ENCODE measurements around the gene HSPH1.
"Not testable (repeated sequence)": the region's sequence is repeated elsewhere in the genome, so short reads cannot be mapped to it uniquely, and the experiment has no call there.

The HSPH1 gene

DNA sequence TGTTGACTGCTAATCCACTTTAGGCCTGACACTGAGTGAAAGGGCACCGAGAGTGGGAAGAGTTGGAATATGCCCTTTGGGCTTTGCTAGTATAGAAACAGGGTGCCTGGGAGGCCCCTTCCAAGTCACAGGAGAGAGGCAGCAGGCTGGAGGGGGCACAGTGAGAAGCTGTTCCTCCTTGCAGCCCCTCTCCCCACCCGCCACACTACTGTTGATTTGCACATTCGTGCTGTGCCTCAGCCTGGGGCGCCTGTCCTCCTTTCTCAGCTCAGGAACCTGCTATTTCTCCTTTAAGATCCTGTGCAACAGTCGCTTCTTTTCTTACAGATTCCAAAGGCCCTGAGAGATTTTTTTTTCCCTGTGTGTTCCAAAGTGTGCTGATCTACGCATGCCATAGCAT is 35.3 kb upstream of the HSPH1 start:
- H3K4me1 ChIP-seq (ENCODE audit: control insufficient read depth, insufficient read depth, low read length) = no peaks in the 10 kb centered on the region
- H3K27me3 ChIP-seq (ENCODE audit: control insufficient read depth, insufficient read depth, low read length) = no peaks in the 10 kb centered on the region
- no peaks in the 10 kb centered on the region for H3K36me3 ChIP-seq (ENCODE audit: control insufficient read depth, insufficient read depth, low read length)
- no peak overlapping the region for H3K4me3 ChIP-seq (ENCODE audit: low read length)
- H3K9ac ChIP-seq (ENCODE audit: low read length) = no peak overlapping the region
- no peaks in the 10 kb centered on the region for H3K9me3 ChIP-seq (ENCODE audit: control insufficient read depth, low read length)

DNA sequence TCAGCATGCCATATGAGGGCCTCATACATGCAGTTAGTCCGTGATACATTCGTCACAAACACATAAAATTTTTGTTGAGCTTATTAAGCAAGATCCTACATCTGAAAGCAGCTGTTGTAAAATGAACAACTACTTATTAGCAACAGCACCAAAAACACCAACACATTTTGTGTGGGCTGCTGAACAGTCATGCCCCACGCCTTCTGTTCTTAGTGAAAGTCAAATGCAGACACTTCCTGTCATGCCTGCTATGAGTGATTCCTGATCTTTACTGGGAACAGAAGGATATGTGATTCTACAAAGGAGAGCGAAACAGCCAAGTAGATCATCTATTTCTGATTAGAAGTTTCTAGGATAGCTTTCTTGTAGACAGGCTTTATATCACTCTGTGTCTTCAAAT is 33.9 kb upstream of the HSPH1 start:
- no peaks in the 10 kb centered on the region for H3K27me3 ChIP-seq (ENCODE audit: control insufficient read depth, insufficient read depth, low read length)
- no peaks in the 10 kb centered on the region for H3K36me3 ChIP-seq (ENCODE audit: control insufficient read depth, insufficient read depth, low read length)
- no peak overlapping the region for H3K9ac ChIP-seq (ENCODE audit: low read length)
- no peaks in the 10 kb centered on the region for H3K4me1 ChIP-seq (ENCODE audit: control insufficient read depth, insufficient read depth, low read length)
- no peaks in the 10 kb centered on the region for H3K9me3 ChIP-seq (ENCODE audit: control insufficient read depth, low read length)
- no peak overlapping the region for H3K4me3 ChIP-seq (ENCODE audit: low read length)

DNA sequence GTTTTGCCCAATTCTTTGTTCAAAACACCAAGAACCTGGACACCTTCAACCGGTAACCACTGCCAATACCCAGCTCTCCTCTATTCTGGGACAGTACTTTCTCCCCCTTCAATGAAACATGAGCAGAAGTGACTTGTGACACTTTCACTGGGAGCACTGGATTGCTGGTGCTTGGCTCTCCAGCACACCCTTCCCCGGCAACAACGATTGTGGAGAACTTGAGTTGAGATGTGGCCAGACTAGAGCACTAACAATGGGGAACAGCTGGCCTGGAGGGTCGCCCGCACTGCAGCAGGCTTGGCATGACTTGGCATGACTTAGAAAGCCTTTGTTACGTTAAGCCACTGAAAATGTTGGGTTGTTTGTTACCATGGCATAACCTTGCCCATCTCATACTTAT is 30.6 kb upstream of the HSPH1 start:
- H3K9ac ChIP-seq (ENCODE audit: low read length) = no peak overlapping the region
- H3K9me3 ChIP-seq (ENCODE audit: control insufficient read depth, low read length) = no peaks in the 10 kb centered on the region
- no peak overlapping the region for H3K4me3 ChIP-seq (ENCODE audit: low read length)
- no peaks in the 10 kb centered on the region for H3K36me3 ChIP-seq (ENCODE audit: control insufficient read depth, insufficient read depth, low read length)
- no peaks in the 10 kb centered on the region for H3K27me3 ChIP-seq (ENCODE audit: control insufficient read depth, insufficient read depth, low read length)
- no peaks in the 10 kb centered on the region for H3K4me1 ChIP-seq (ENCODE audit: control insufficient read depth, insufficient read depth, low read length)

DNA sequence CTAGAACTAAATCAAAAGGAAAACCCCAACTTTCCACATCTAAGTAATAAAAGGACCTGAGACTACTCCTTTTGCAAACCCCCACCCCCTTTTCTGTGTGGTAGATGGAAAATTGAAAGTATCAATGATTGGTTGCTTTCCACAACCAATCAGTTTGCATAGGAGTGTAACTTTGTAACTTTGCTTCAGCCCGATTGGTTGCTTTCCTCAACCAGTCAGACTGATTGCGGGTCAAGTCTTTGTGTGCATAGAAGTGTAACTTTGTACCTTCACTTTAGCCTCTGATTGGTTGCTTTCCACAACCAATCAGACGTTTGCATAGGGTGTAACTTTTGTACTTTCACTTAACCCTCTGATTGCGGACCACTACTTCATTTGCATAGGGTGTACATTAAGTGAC is 30.0 kb upstream of the HSPH1 start:
- H3K27me3 ChIP-seq (ENCODE audit: control insufficient read depth, insufficient read depth, low read length) = no peaks in the 10 kb centered on the region
- H3K9me3 ChIP-seq (ENCODE audit: control insufficient read depth, low read length) = no peaks in the 10 kb centered on the region
- no peaks in the 10 kb centered on the region for H3K36me3 ChIP-seq (ENCODE audit: control insufficient read depth, insufficient read depth, low read length)
- H3K4me3 ChIP-seq (ENCODE audit: low read length) = no peak overlapping the region
- no peak overlapping the region for H3K9ac ChIP-seq (ENCODE audit: low read length)
- no peaks in the 10 kb centered on the region for H3K4me1 ChIP-seq (ENCODE audit: control insufficient read depth, insufficient read depth, low read length)

DNA sequence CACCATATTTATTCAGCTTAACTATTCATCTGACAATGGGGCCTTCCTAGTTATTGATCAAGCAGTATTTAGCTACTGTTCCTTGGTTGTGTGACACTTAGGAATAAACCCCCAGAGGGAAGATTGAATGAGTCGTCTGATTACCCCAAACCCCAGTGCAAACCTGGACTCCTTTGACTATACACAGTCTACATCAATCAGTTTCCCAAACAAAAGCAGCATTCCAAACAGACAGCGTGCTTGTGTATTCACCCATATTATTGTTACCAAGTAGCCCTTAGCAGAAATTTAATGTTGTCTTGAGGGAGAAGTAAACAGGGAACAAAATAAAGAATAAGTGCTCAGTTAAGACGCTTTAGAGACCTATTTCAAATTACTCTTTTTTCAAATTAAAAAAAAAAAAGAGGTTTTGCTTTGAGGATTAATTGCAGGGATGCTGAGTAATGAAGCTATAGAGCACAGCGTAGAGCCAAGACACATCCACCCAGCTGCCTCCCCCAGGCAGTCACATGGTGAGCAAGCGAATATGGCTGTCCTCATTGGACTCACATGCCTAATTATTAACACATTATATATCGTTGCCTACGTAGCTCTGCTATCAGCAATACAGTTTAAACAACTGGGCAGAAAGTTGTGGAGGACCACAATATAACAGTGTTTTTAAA is 23.4 kb upstream of the HSPH1 start:
- no peaks in the 10 kb centered on the region for H3K9me3 ChIP-seq (ENCODE audit: control insufficient read depth, low read length)
- H3K27me3 ChIP-seq (ENCODE audit: control insufficient read depth, insufficient read depth, low read length) = no peaks in the 10 kb centered on the region
- H3K4me1 ChIP-seq (ENCODE audit: control insufficient read depth, insufficient read depth, low read length) = no peaks in the 10 kb centered on the region
- no peak overlapping the region for H3K4me3 ChIP-seq (ENCODE audit: low read length)
- H3K36me3 ChIP-seq (ENCODE audit: control insufficient read depth, insufficient read depth, low read length) = no peaks in the 10 kb centered on the region
- H3K9ac ChIP-seq (ENCODE audit: low read length) = no peak overlapping the region

DNA sequence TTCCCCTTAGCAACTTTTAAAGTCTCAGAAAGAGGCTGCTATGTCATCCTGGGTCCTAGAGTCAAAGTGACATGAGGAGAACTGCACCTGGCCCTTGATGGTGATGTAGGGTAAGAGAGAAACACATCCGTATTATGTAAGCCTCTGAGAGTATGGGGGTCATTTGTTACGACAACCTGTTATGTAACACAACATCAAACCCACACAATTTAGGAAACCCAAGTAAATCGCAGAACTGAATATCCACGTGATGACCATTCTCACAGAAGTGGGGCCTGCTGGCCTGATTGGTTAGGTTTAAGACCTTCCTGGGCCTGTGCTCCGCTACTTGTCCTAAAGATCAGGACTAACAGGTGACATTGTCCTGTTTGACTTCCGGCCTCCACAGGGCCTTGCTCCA is 22.7 kb upstream of the HSPH1 start:
- no peaks in the 10 kb centered on the region for H3K27me3 ChIP-seq (ENCODE audit: control insufficient read depth, insufficient read depth, low read length)
- no peaks in the 10 kb centered on the region for H3K4me1 ChIP-seq (ENCODE audit: control insufficient read depth, insufficient read depth, low read length)
- H3K9me3 ChIP-seq (ENCODE audit: control insufficient read depth, low read length) = no peaks in the 10 kb centered on the region
- no peak overlapping the region for H3K9ac ChIP-seq (ENCODE audit: low read length)
- H3K4me3 ChIP-seq (ENCODE audit: low read length) = no peak overlapping the region
- H3K36me3 ChIP-seq (ENCODE audit: control insufficient read depth, insufficient read depth, low read length) = no peaks in the 10 kb centered on the region

DNA sequence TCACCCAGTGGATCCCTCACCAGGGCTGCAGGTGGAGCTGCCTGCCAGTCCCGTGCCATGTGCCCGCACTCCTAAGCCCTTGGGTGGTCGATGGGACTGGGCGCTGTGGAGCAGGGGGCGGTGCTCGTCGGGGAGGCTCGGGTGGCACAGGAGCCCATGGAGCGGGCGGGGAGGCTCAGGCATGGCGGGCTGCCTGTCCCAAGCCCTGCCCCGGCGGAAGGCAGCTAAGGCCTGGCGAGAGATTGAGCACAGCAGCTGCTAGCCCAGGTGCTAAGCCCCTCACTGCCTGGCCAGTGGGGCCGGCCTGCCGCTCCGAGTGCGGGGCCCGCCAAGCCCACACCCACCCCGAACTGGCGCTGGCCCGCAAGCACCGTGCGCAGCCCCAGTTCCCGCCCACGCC is 21.3 kb upstream of the HSPH1 start:
- Histone ChIP-seq H3K9ac (ENCODE audit: low read length) (no peak overlapping the region), H3K27me3 (ENCODE audit: control insufficient read depth, insufficient read depth, low read length) (no peaks in the 10 kb centered on the region), H3K4me1 (ENCODE audit: control insufficient read depth, insufficient read depth, low read length) (no peaks in the 10 kb centered on the region), H3K36me3 (ENCODE audit: control insufficient read depth, insufficient read depth, low read length) (no peaks in the 10 kb centered on the region), H3K4me3 (ENCODE audit: low read length) (no peak overlapping the region), H3K9me3 (ENCODE audit: control insufficient read depth, low read length) (no peaks in the 10 kb centered on the region)

DNA sequence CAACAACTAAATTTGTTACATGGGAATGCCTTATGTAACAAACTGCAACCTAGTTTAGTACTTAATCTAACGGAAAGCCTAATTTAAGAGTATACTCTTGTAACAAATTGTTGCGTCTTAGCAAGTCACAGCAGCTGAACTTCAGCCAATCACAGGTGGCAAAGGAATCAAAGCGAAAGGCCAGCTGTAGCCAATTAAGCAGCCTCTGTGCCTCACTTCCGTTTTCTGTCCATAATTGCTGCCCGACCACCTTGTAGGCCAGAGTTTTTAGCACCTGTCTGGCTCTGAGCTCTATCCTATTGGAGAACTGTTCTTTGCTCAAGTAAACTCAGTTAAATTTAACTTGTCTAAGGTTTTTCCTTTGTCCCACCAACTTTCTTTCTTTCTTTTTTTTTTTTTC is 18.1 kb upstream of the HSPH1 start:
- Histone ChIP-seq H3K27me3 (ENCODE audit: control insufficient read depth, insufficient read depth, low read length) (no peaks in the 10 kb centered on the region), H3K9me3 (ENCODE audit: control insufficient read depth, low read length) (no peaks in the 10 kb centered on the region), H3K4me3 (ENCODE audit: low read length) (no peak overlapping the region), H3K36me3 (ENCODE audit: control insufficient read depth, insufficient read depth, low read length) (no peaks in the 10 kb centered on the region), H3K4me1 (ENCODE audit: control insufficient read depth, insufficient read depth, low read length) (no peaks in the 10 kb centered on the region), H3K9ac (ENCODE audit: low read length) (no peak overlapping the region)

DNA sequence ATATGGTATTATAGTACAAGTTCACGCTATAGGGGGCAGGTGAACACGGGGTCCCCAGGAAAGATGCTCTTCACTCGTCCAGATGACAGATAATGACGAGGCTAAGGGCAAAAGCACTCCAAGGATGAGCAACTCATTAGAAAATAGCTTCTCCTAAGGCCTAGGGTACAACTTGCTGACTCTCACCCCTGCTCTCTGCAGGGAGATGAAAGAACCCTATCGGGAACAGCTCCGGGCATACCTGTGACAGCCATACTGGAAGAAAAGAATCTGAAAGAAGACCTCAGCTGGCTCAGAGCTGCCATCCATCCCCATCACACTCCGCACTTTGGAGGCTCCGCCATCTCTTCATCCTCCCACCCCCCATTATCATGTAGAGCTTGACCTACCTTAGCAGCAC is 17.5 kb upstream of the HSPH1 start:
- Histone ChIP-seq H3K9ac (ENCODE audit: low read length) (no peak overlapping the region), H3K36me3 (ENCODE audit: control insufficient read depth, insufficient read depth, low read length) (no peaks in the 10 kb centered on the region), H3K4me1 (ENCODE audit: control insufficient read depth, insufficient read depth, low read length) (no peaks in the 10 kb centered on the region), H3K4me3 (ENCODE audit: low read length) (no peak overlapping the region), H3K27me3 (ENCODE audit: control insufficient read depth, insufficient read depth, low read length) (no peaks in the 10 kb centered on the region), H3K9me3 (ENCODE audit: control insufficient read depth, low read length) (no peaks in the 10 kb centered on the region)

DNA sequence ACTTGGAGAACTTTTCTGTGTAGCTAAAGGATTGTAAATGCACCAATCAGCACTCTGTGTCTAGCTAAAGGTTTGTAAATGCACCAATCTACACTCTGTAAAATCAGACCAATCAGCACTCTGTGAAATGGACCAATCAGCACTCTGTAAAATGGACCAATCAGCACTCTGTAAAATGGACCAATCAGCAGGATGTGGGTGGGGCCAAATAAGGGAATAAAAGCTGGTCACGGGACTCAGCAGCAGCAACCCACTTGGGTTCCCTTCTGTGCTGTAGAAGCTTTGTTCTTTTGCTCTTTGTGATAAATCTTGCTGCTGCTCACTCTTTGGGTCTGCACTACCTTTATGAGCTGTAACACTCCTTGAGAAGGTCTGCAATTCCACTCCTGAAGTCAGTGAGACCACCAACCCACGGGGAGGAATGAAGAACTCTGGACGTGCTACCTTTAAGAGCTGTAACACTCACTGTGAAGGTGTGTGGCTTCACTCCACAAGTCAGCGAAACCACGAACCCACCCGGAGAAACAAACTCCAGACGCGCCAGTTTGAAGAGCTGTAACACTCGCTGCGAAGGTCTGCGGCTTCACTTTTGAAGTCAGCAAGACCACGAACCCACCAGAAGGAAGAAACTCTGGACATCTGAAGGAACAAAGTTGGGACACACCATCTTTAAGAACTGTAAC is 16.2 kb upstream of the HSPH1 start:
- not testable (repeated sequence) for H3K9ac ChIP-seq (ENCODE audit: low read length); H3K27me3 ChIP-seq (ENCODE audit: control insufficient read depth, insufficient read depth, low read length); H3K36me3 ChIP-seq (ENCODE audit: control insufficient read depth, insufficient read depth, low read length); H3K4me1 ChIP-seq (ENCODE audit: control insufficient read depth, insufficient read depth, low read length); H3K9me3 ChIP-seq (ENCODE audit: control insufficient read depth, low read length); H3K4me3 ChIP-seq (ENCODE audit: low read length)

DNA sequence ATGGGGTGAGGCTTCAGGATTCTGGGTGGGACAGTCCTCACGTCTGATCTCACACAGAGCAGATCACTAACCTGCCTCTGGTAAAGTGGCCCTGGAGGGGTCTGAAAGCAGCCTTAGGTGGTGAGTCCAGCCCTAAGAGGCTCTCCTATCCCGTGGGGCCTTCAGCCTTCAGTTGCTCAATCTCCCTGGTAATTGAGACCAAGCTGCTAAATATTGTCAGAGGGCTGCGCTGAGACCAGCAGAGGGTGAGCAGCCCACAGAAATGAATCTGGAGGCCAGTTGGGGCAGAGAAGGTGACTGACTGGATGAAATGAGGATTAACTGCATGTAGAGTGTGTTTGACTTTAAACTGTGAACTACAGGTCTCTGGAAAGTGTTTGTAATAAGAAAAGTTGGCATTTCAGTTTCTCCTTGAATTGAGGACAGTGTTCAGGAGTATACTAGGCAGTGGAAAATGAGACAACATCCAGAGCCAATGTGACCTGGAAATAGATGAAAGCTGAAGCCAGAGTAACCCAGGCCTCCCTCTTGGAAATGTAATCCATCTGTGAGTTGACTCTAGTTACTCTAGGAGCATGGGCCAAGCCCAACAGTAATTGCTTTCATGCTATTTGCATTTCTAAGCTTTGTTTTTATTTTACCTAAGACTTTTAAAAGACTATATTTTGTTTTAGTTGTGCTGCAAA is 14.3 kb upstream of the HSPH1 start:
- H3K9me3 ChIP-seq (ENCODE audit: control insufficient read depth, low read length) = no peaks in the 10 kb centered on the region
- H3K27me3 ChIP-seq (ENCODE audit: control insufficient read depth, insufficient read depth, low read length) = no peaks in the 10 kb centered on the region
- no peak overlapping the region for H3K4me3 ChIP-seq (ENCODE audit: low read length)
- H3K4me1 ChIP-seq (ENCODE audit: control insufficient read depth, insufficient read depth, low read length) = no peaks in the 10 kb centered on the region
- no peaks in the 10 kb centered on the region for H3K36me3 ChIP-seq (ENCODE audit: control insufficient read depth, insufficient read depth, low read length)
- no peak overlapping the region for H3K9ac ChIP-seq (ENCODE audit: low read length)

DNA sequence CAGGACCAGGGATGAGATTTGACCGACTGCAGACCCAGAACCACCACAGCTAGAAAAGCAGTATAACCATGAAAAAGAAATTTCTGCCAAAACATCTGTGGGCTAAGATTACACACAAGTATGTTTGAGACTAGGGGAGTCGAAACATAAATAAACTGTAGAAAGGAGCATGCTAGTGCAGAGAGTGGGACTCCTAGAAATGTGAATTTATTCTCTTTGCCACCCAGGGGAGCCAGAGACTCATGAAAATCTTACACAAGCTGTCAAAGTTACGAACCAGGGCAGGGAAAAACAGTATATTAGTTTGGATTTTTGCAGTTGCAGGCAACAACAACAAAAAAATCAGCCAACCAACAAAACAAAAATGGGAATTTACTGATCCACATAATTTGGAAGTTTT is 12.3 kb upstream of the HSPH1 start:
- H3K9ac ChIP-seq (ENCODE audit: low read length) = no peak overlapping the region
- H3K27me3 ChIP-seq (ENCODE audit: control insufficient read depth, insufficient read depth, low read length) = no peaks in the 10 kb centered on the region
- no peaks in the 10 kb centered on the region for H3K36me3 ChIP-seq (ENCODE audit: control insufficient read depth, insufficient read depth, low read length)
- no peak overlapping the region for H3K4me3 ChIP-seq (ENCODE audit: low read length)
- H3K9me3 ChIP-seq (ENCODE audit: control insufficient read depth, low read length) = no peaks in the 10 kb centered on the region
- no peaks in the 10 kb centered on the region for H3K4me1 ChIP-seq (ENCODE audit: control insufficient read depth, insufficient read depth, low read length)
